Neural cell (in vitro differentiated cells): ENCODE results near the gene RGS16.

Experiments
- CTCF ChIP-seq: fragments of 450-650 bp; IDR thresholded peaks from 2 replicates; pipeline ENCODE4 v1.5.1; 2014; ENCODE audit warnings: antibody characterized with exemption, mild to moderate bottlenecking, moderate library complexity; ENCODE audit not compliant: poor library complexity, severe bottlenecking
- POLR2AphosphoS5 ChIP-seq: IDR thresholded peaks from 2 replicates; pipeline ENCODE4 v1.6.1; 2012
- REST ChIP-seq: IDR thresholded peaks from 2 replicates; pipeline ENCODE4 v1.6.1; 2012; ENCODE audit warnings: borderline replicate concordance
- SMC3 ChIP-seq: fragments of 450-650 bp; conservative IDR thresholded peaks from 2 replicates; pipeline ENCODE4 v1.6.1; 2014; ENCODE audit warnings: antibody characterized with exemption, mild to moderate bottlenecking, moderate library complexity; ENCODE audit not compliant: poor library complexity

- no peak for TF ChIP-seq CTCF
- no peak for TF ChIP-seq SMC3
- no peak for TF ChIP-seq POLR2AphosphoS5
- TF ChIP-seq REST: no peak
Observed at GRCh38 chr1:182611787-182612186, 7.6 kb upstream of the RGS16 start.
